PC-9 (cell line): Measurements from ENCODE around the gene MKS1. TPM values are rescaled to one million over a fixed set of nuclear protein-coding genes. Genes with fewer than 3 reads are reported as not detected.

Source experiments
- Bru-seq: library from RNA; stranded (reverse); fragments of 400-500 nt; gene quantifications from one replicate; lab custom pipeline; 2021; lab: Mats Ljungman, UMichigan
- BruChase-seq, 2 experiments: library from RNA; stranded (reverse); fragments of 400-500 nt; gene quantifications; one replicate each; lab custom pipeline; 2021; lab: Mats Ljungman, UMichigan
- BruUV-seq: library from RNA; stranded (reverse); fragments of 400-500 nt; replicated peaks from 2 replicates; lab custom pipeline; 2021; lab: Mats Ljungman, UMichigan
- CTCF ChIA-PET: fragments of 300-600 bp; sonication (Branson Sonifier 250); formaldehyde crosslinking; loops from one replicate; lab custom pipeline; 2022; ENCODE audit warnings: antibody characterized with exemption; lab: Charles Lee
- POLR2A ChIA-PET: fragments of 300-600 bp; sonication (Branson Sonifier 250); formaldehyde crosslinking; loops from one replicate; lab custom pipeline; 2022; ENCODE audit warnings: antibody characterized with exemption; ENCODE audit not compliant: unreplicated experiment; lab: Charles Lee
- DNase-seq, 2 experiments: peaks; one replicate each; pipeline versions ENCODE4 v3.0.0 to v3.0.0-alpha.2; 2015 to 2022; ENCODE audit warnings: mixed read lengths in 1 of 2
- H2AFZ ChIP-seq: fragments of 200-600 bp; sonication (generic); 2 replicates; pipeline ENCODE4 v1.8.1; 2017; ENCODE audit warnings: antibody characterized with exemption
- H3F3A ChIP-seq: fragments of 200-600 bp; sonication (generic); 2 replicates; pipeline ENCODE4 v1.8.1; 2017; ENCODE audit warnings: antibody characterized with exemption, mild to moderate bottlenecking, low read depth; ENCODE audit not compliant: insufficient read depth
- H3K27ac ChIP-seq: fragments of 200-600 bp; sonication (generic); 2 replicates; pipeline ENCODE4 v1.6.1; 2016; ENCODE audit warnings: mixed run types
- H3K27me3 ChIP-seq: fragments of 200-600 bp; sonication (generic); 2 replicates; pipeline ENCODE4 v1.6.1; 2016; ENCODE audit warnings: low read depth, mixed run types; ENCODE audit not compliant: insufficient read depth
- H3K36me3 ChIP-seq: fragments of 200-600 bp; sonication (generic); 2 replicates; pipeline ENCODE4 v1.6.1; 2016; ENCODE audit warnings: low read depth, mixed run types
- H3K4me1 ChIP-seq: fragments of 200-600 bp; sonication (generic); replicated peaks from 2 replicates; pipeline ENCODE4 v1.6.1; 2016; ENCODE audit warnings: mixed run types; ENCODE audit not compliant: insufficient read depth
- H3K4me2 ChIP-seq: fragments of 200-600 bp; sonication (generic); 2 replicates; pipeline ENCODE4 v1.6.1; 2017; ENCODE audit warnings: mixed run types
- H3K4me3 ChIP-seq: fragments of 200-600 bp; sonication (generic); 2 replicates; pipeline ENCODE4 v1.6.1; 2016; ENCODE audit warnings: mixed run types
- H3K79me2 ChIP-seq: fragments of 200-600 bp; sonication (generic); 2 replicates; pipeline ENCODE4 v1.6.1; 2017; ENCODE audit warnings: low read depth, mixed run types
- H3K9me2 ChIP-seq: fragments of 200-600 bp; sonication (generic); 2 replicates; pipeline ENCODE4 v1.8.1; 2017; ENCODE audit warnings: mild to moderate bottlenecking; ENCODE audit not compliant: insufficient read depth
- H3K9me3 ChIP-seq: fragments of 200-600 bp; sonication (generic); 2 replicates; pipeline ENCODE4 v1.8.1; 2016; ENCODE audit warnings: low read depth; ENCODE audit not compliant: insufficient read depth
- H4K20me1 ChIP-seq: fragments of 200-600 bp; sonication (generic); 2 replicates; pipeline ENCODE4 v1.8.1; 2017; ENCODE audit not compliant: insufficient read depth
- EZH2 ChIP-seq: fragments of 200-600 bp; sonication (generic); IDR thresholded peaks from 2 replicates; pipeline ENCODE4 v1.8.0; 2017; ENCODE audit warnings: antibody characterized with exemption, low read depth
- intact Hi-C: fragments of 100-400 bp; cut with micrococcal nuclease; formaldehyde crosslinking; loops from one replicate; pipeline ENCODE4 v1.10.0; 2022; ENCODE audit not compliant: unreplicated experiment
- long read RNA-seq: library from polyadenylated mRNA; stranded (forward); transcript quantifications from one replicate; pipeline ENCODE4 v2.0.0, GENCODE V29; 2022
- total RNA-seq: library from RNA; stranded (reverse); gene quantifications from 2 replicates; pipeline ENCODE4 v1.2.3, GENCODE V29; 2021
- TF ChIP-seq, protein P1 (sequence below): fragments of 200-600 bp; sonication (generic); conservative IDR thresholded peaks from 2 replicates; pipeline ENCODE4 v1.6.1; 2017; ENCODE audit warnings: mixed run types, antibody characterized with exemption, mild to moderate bottlenecking, moderate library complexity

The MKS1 gene
- total RNA-seq: 28.6 and 30.1 TPM in 2 replicates
- percentile 54 among the genes with signal in this experiment for Bru-seq, nascent RNA
- BruChase-seq, experiment 1, labeled RNA remaining after a 2-hour chase: percentile 59 among the genes with signal in this experiment
- percentile 61 among the genes with signal in this experiment for BruChase-seq, experiment 2, labeled RNA remaining after a 6-hour chase
- long read RNA-seq, transcript MKS1-202 (18 exons, 2,397 nt): major isoform, 27 of 58 reads
- long read RNA-seq, partial matches to known transcripts: 10 of 58 reads
- long read RNA-seq, other reads (novel, unspliced or antisense): 16 of 58 reads

DNA sequence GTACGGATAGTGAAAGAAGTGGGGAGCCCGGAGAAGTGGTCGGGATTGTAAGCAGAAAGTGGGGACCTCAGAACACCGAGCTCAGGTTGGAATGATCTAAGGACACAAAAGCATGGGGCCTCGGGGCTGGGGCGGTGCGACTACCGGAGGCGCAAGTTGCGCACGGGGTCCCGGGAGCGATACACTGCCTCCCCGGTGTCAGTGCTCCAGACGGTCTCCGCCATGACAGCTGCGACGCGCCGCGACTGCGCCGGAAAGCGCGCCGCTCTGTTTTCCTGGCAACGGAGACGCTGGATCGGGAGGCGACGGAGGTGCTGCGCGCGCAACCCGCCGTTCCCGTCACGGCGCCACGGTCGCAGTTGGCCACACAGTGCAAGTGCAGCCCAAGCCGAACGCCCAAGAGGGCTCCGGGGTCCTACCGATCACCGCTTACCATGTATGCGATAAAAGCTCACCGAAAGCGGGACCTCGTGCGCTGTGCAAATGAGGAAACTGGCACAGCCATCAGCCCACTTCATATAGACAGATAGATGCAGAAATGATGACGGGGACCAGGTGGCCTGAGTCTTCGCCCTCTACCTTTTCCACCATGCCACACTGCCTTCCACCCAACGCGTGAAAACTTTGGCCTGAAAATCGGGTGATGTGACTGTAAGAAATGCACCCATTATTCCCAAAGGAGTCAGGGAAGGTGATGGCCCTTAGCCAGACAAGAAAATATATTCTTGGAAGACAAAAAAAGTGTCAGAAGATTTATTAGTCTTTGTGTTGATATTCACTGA lies at the start of gene MKS1:
Gene MKS1 (minus strand): TSS at position 249 of the 782 bp plus-strand sequence. CDS start 25 bp downstream, at position 224.
- Histone ChIP-seq H3K79me2 (no peaks in the 10 kb centered on the region), H3K27me3 (no peaks in the 10 kb centered on the region), H3K4me3 (peak within 1 kb of the TSS; percentile 67), H3F3A (no peaks in the 10 kb centered on the region; the same call in 1 of the 2 replicates), H3K27ac (no peak within 1 kb of the TSS), H3K4me1 (peaks cover 16% of the 10 kb centered on the region), H3K36me3 (no peaks in the 10 kb centered on the region), H2AFZ (peak within 1 kb of the TSS; percentile 96), H3K9me2 (no peaks in the 10 kb centered on the region), H3K9me3 (no peaks in the 10 kb centered on the region), H4K20me1 (no peaks in the 10 kb centered on the region), H3K4me2 (peak within 1 kb of the TSS; percentile 80)
- peak; percentile 77 to 94 for DNase-seq
- CTCF ChIA-PET: interaction anchor here (0.6 kb wide), 2 partner anchors 31 to 68 kb away, joined by 3 to 5 read pairs; no protein-coding TSS in a partner anchor
- BruUV-seq: TSS peak; percentile 50
- no peak for TF ChIP-seq EZH2
- TF ChIP-seq, protein P1, sequence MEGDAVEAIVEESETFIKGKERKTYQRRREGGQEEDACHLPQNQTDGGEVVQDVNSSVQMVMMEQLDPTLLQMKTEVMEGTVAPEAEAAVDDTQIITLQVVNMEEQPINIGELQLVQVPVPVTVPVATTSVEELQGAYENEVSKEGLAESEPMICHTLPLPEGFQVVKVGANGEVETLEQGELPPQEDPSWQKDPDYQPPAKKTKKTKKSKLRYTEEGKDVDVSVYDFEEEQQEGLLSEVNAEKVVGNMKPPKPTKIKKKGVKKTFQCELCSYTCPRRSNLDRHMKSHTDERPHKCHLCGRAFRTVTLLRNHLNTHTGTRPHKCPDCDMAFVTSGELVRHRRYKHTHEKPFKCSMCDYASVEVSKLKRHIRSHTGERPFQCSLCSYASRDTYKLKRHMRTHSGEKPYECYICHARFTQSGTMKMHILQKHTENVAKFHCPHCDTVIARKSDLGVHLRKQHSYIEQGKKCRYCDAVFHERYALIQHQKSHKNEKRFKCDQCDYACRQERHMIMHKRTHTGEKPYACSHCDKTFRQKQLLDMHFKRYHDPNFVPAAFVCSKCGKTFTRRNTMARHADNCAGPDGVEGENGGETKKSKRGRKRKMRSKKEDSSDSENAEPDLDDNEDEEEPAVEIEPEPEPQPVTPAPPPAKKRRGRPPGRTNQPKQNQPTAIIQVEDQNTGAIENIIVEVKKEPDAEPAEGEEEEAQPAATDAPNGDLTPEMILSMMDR: peak; percentile 71
- POLR2A ChIA-PET: interaction anchor here (0.5 kb wide), 1 partner anchor 123 kb away, joined by 3 read pairs; no protein-coding TSS in a partner anchor
- intact Hi-C loops: loop anchor here (10.0 kb wide), 1 partner anchor 196 kb away; the partner anchor contains the start of gene RNF43

DNA sequence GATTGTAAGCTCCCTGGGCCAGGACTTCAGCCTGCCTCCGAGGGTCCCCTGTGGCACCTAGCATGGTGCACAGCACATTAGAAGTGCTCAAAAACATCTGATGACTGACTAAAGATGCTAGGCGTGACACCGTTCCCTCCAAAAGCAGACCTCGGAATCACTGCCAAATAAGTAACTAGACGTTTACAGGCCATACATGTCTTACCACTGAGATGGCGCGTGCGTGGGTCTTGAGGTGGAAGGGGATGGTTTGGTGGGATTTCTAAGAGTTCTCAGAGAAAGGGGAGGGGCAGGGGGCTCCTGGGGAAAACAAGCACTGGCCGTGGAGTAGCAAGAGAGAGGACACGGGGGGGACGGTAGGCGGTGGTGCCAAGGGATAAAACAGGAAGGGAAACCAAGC lies 49.3 kb upstream of the MKS1 start:
- Histone ChIP-seq H3K79me2 (no peaks in the 10 kb centered on the region), H3F3A (no peaks in the 10 kb centered on the region), H3K4me1 (no peaks in the 10 kb centered on the region), H4K20me1 (no peaks in the 10 kb centered on the region), H3K4me2 (no peak overlapping the region), H2AFZ (no peak overlapping the region), H3K9me2 (no peaks in the 10 kb centered on the region), H3K36me3 (no peaks in the 10 kb centered on the region), H3K27me3 (peaks cover 98% of the 10 kb centered on the region), H3K4me3 (no peak overlapping the region), H3K27ac (no peak overlapping the region), H3K9me3 (no peaks in the 10 kb centered on the region)
- intact Hi-C loops: no loop called here
- ChIA-PET CTCF (no interaction called here), POLR2A (no interaction called here)
- TF ChIP-seq, protein P1: no peak
- no peak for TF ChIP-seq EZH2
- no TSS peak for BruUV-seq
- no peak for DNase-seq
